GM12878 (cell line): ENCODE measurements around the gene PROSER3. TPM values are rescaled to one million over a fixed set of nuclear protein-coding genes. Genes with fewer than 3 reads are reported as not detected.

Source experiments
- ATF2 ChIP-seq: IDR thresholded peaks from 2 replicates; pipeline ENCODE4 v1.6.1; 2012; ENCODE audit warnings: low read length, inconsistent platforms
- ATF3 ChIP-seq: IDR thresholded peaks from 2 replicates; pipeline ENCODE4 v1.6.1; 2011; ENCODE audit warnings: low read depth, mild to moderate bottlenecking, low read length, moderate library complexity, borderline replicate concordance; ENCODE audit errors: extremely low read depth
- BACH1 ChIP-seq: fragments of 450-650 bp; IDR thresholded peaks from 2 replicates; pipeline ENCODE4 v1.6.1; 2017; ENCODE audit warnings: mild to moderate bottlenecking, borderline replicate concordance
- BHLHE40 ChIP-seq, 2 experiments: fragments of 450-650 bp in 1 of 2; IDR thresholded peaks; 2 replicates each; pipeline ENCODE4 v1.6.1; 2011 to 2017; ENCODE audit warnings: low read depth in 2 of 2, borderline replicate concordance in 1 of 2, improper control_type of control experiment in 1 of 2, low read length in 1 of 2, mild to moderate bottlenecking in 1 of 2
- CHD2 ChIP-seq: IDR thresholded peaks from 2 replicates; pipeline ENCODE4 v1.6.1; 2011; ENCODE audit warnings: low read depth, low read length, improper control_type of control experiment, borderline replicate concordance
- CREM ChIP-seq: IDR thresholded peaks from 2 replicates; pipeline ENCODE4 v1.6.1; 2014; ENCODE audit warnings: antibody characterized with exemption, low read depth
- E2F8 ChIP-seq: fragments of 450-650 bp; IDR thresholded peaks from 2 replicates; pipeline ENCODE4 v1.6.1; 2018; ENCODE audit warnings: mild to moderate bottlenecking, low read depth, moderate library complexity; ENCODE audit not compliant: partially characterized antibody
- E4F1 ChIP-seq: fragments of 450-650 bp; IDR thresholded peaks from 2 replicates; pipeline ENCODE4 v1.6.1; 2018; ENCODE audit warnings: borderline replicate concordance, mild to moderate bottlenecking; ENCODE audit not compliant: partially characterized antibody
- FOXM1 ChIP-seq: IDR thresholded peaks from 2 replicates; pipeline ENCODE4 v1.6.1; 2012; ENCODE audit warnings: low read depth, mild to moderate bottlenecking, inconsistent platforms, low read length, moderate library complexity
- GABPA ChIP-seq: IDR thresholded peaks from 2 replicates; pipeline ENCODE4 v1.6.1; 2014; ENCODE audit warnings: antibody characterized with exemption, low read depth, mild to moderate bottlenecking, inconsistent platforms
- KLF5 ChIP-seq: fragments of 450-650 bp; IDR thresholded peaks from 2 replicates; pipeline ENCODE4 v1.6.1; 2014; ENCODE audit warnings: mild to moderate bottlenecking; ENCODE audit not compliant: partially characterized antibody
- MAX ChIP-seq: IDR thresholded peaks from 2 replicates; pipeline ENCODE4 v1.6.1; 2012; ENCODE audit warnings: low read depth, low read length, improper control_type of control experiment
- MLLT1 ChIP-seq: fragments of 450-650 bp; IDR thresholded peaks from 2 replicates; pipeline ENCODE4 v1.6.1; 2016; ENCODE audit warnings: mild to moderate bottlenecking
- NR2F1 ChIP-seq: fragments of 450-650 bp; conservative IDR thresholded peaks from 2 replicates; pipeline ENCODE4 v1.6.1; 2017; ENCODE audit warnings: mild to moderate bottlenecking
- POLR2A ChIP-seq: IDR thresholded peaks from 2 replicates; pipeline ENCODE4 v1.6.1; 2011; ENCODE audit warnings: low read depth, mild to moderate bottlenecking, low read length
- POLR2AphosphoS2 ChIP-seq: IDR thresholded peaks from 2 replicates; pipeline ENCODE4 v1.6.1; 2011; ENCODE audit warnings: low read depth, mild to moderate bottlenecking, low read length, improper control_type of control experiment, moderate library complexity
- RBBP5 ChIP-seq: fragments of 200-600 bp; sonication (generic); conservative IDR thresholded peaks from 2 replicates; pipeline ENCODE4 v1.6.1; 2016
- RCOR1 ChIP-seq: conservative IDR thresholded peaks from 2 replicates; pipeline ENCODE4 v1.6.1; 2012; ENCODE audit warnings: low read depth, low read length, improper control_type of control experiment
- SP1 ChIP-seq: IDR thresholded peaks from one replicate; pipeline ENCODE4 v1.6.1; 2011; ENCODE audit warnings: low read depth, low read length
- TBL1XR1 ChIP-seq: IDR thresholded peaks from 2 replicates; pipeline ENCODE4 v1.6.1; 2012; ENCODE audit warnings: low read depth, low read length, improper control_type of control experiment
- polyA plus RNA-seq, 11 experiments: library from polyadenylated mRNA; depleted of rRNA in 4 of 11; unstranded in 6 of 11; stranded (reverse) in 5 of 11; fragments of >200 nt; fragmentation: Nextera tagmentation in 4 of 11; fragmentation: Illumina TruSeq in 1 of 11; extraction: Ambion mirVana in 4 of 11; extraction: Trizol in 1 of 11; gene quantifications; 1 replicate in 1 of 11; 2 replicates in 10 of 11; pipeline versions ENCODE4 v1.2.1 to v1.2.3, GENCODE V29; 2011 to 2016; ENCODE audit warnings: inconsistent platforms in 2 of 11, missing spikeins in 2 of 11, low read depth in 1 of 11
- total RNA-seq, 4 experiments: library from RNA; depleted of rRNA in 3 of 4; stranded (reverse); fragments of >200 nt in 3 of 4; fragmentation: Illumina TruSeq in 1 of 4; extraction: Trizol in 1 of 4; gene quantifications; 2 replicates each; pipeline versions ENCODE4 v1.2.1 to v1.2.3, GENCODE V29; 2013 to 2021

The PROSER3 gene
- total and polyA plus RNA-seq, 10 of the 15 experiments (the other 5 are each of a cell fraction or from before 2014, with no cell fraction given) = 0.85 to 25.1 (median 9.6) TPM

- TF ChIP-seq MLLT1 (no peak), ATF3 (peak; percentile 24; the same call in 1 of the 2 replicates), BHLHE40 (IDR thresholded peaks at IDR 0.05; ENCODE audit: borderline replicate concordance in 1 of 2, low read depth in 2 of 2, low read length in 1 of 2) (peak in 1 of 2 experiments; percentile 60; a peak in 2 of 4 replicates), TBL1XR1 (peak; percentile 29; the same call in 1 of the 2 replicates), KLF5 (peak; percentile 84), GABPA (peak; percentile 75; the same call in 1 of the 2 replicates), MAX (no peak), CHD2 (0 out of 2 replicates have a peak, but pooled peaks have one; percentile 1), RCOR1 (no peak), NR2F1 (peak; percentile 65; the same call in 1 of the 2 replicates), FOXM1 (no peak), POLR2AphosphoS2 (peak; percentile 86), BACH1 (peak; percentile 82), ATF2 (no peak), E2F8 (no peak), POLR2A (peak; percentile 26), SP1 (no peak), CREM (peak; percentile 84; the same call in 1 of the 2 replicates), E4F1 (peak; percentile 54), RBBP5 (no peak)
Measured at GRCh38 chr19:35717665-35718344, 40.2 kb upstream of the PROSER3 start, which contains the start of gene KMT2B (continued).
